Thymus (tissue), 11 donors: ENCODE results near the gene RABGAP1. TPM values are rescaled to one million over a fixed set of nuclear protein-coding genes. Genes with fewer than 3 reads are reported as not detected.

Source experiments
- DNase-seq, 9 donors: peaks; one replicate each; pipeline ENCODE4 v3.0.0-alpha.2; 2013; ENCODE audit warnings: low spot score in 9 of 9, low read depth in 6 of 9, missing footprints in 1 of 9
- H3K27ac ChIP-seq, 2 donors: one replicate each; pipeline ENCODE4 v1.5.1; 2013; ENCODE audit warnings: control low read depth in 1 of 2, low read depth in 1 of 2, low read length in 1 of 2, mild to moderate bottlenecking in 1 of 2, moderate library complexity in 1 of 2
- H3K27me3 ChIP-seq, 2 donors: one replicate each; pipeline ENCODE4 v1.5.1; 2013; ENCODE audit warnings: low read length in 1 of 2; ENCODE audit not compliant: control insufficient read depth in 2 of 2, insufficient read depth in 1 of 2
- H3K36me3 ChIP-seq, 2 donors: one replicate each; pipeline ENCODE4 v1.5.1; 2013; ENCODE audit warnings: low read length in 1 of 2, mild to moderate bottlenecking in 1 of 2, moderate library complexity in 1 of 2; ENCODE audit not compliant: control insufficient read depth in 2 of 2, insufficient read depth in 2 of 2
- H3K4me1 ChIP-seq, 2 donors: one replicate each; pipeline ENCODE4 v1.5.1; 2013; ENCODE audit warnings: low read length in 2 of 2; ENCODE audit not compliant: control insufficient read depth in 2 of 2, insufficient read depth in 2 of 2
- H3K4me3 ChIP-seq, 2 donors: one replicate each; pipeline ENCODE4 v1.5.1; 2013; ENCODE audit warnings: low read length in 2 of 2, control low read depth in 1 of 2, mild to moderate bottlenecking in 1 of 2
- H3K9me3 ChIP-seq, 2 donors: one replicate each; pipeline ENCODE4 v1.5.1; 2013; ENCODE audit warnings: low read length in 1 of 2, mild to moderate bottlenecking in 1 of 2; ENCODE audit not compliant: control insufficient read depth in 2 of 2, insufficient read depth in 1 of 2
- WGBS: extraction: QIAGEN DNeasy Blood & Tissue Kit; methylation state at CpG from one replicate; pipeline ENCODE4 v1.1.7; 2013; 5-methylcytosine and 5-hydroxymethylcytosine counted together
- polyA plus RNA-seq: library from polyadenylated mRNA; stranded (reverse); fragments of 200-250 nt; gene quantifications from one replicate; pipeline ENCODE4 v1.2.3, GENCODE V29; 2013
- total RNA-seq: library from RNA; stranded (reverse); fragments of 120-200 nt; gene quantifications from one replicate; pipeline ENCODE4 v1.2.4, GENCODE V29; 2013
- donor health status: healthy.

The RABGAP1 gene
- total and polyA plus RNA-seq, 2 donors = 17.4 to 18.1 TPM

DNA sequence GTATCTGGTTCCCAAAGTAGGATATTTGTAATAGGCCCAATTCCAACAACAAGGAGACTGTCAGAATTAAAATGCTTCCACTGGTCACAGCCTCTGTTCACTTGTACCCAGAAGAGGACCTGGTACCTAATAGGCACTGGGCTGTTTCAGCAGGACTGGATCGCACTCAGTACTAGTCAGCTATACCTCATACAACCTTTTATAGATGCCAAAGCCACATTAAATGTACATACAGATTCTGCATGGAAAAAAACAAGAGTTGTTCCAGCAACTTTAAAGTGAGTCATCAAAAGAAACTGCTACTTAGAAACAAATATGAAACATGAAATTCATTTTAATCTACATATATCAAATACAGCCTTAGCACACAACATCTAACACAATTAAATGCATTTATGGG is 180.1 kb downstream of the RABGAP1 start:
- 98% methylated on average over 1 of the region's 1 CpG for WGBS
- H3K27me3 ChIP-seq = no peaks in the 10 kb centered on the region
- H3K9me3 ChIP-seq = no peaks in the 10 kb centered on the region
- H3K4me3 ChIP-seq = no peak overlapping the region
- no peak for DNase-seq
- no peaks in the 10 kb centered on the region for H3K4me1 ChIP-seq
- H3K36me3 ChIP-seq = peaks cover 15 to 24% of the 10 kb centered on the region in 2 donors
- no peak overlapping the region for H3K27ac ChIP-seq

- no peak for DNase-seq
- Histone ChIP-seq H3K27ac (no peak overlapping the region), H3K36me3 (peaks cover 12 to 22% of the 10 kb centered on the region in 2 donors), H3K4me1 (no peaks in the 10 kb centered on the region), H3K4me3 (no peak overlapping the region), H3K27me3 (no peaks in the 10 kb centered on the region), H3K9me3 (no peaks in the 10 kb centered on the region)
- WGBS = 98% methylated on average over 3 of the region's 3 CpGs
These were observed 180.6 kb downstream of the RABGAP1 start for GRCh38 chr9:123121457-123121856.

- Histone ChIP-seq H3K27me3 (no peaks in the 10 kb centered on the region), H3K36me3 (peaks cover 19 to 54% of the 10 kb centered on the region in 2 donors), H3K4me3 (no peak overlapping the region), H3K27ac (no peak overlapping the region), H3K9me3 (no peaks in the 10 kb centered on the region), H3K4me1 (no peaks in the 10 kb centered on the region)
- DNase-seq = no peak
- WGBS = 96% methylated on average over 3 of the region's 3 CpGs
These were observed 186.8 kb downstream of the RABGAP1 start for GRCh38 chr9:123127512-123128075.

GRCh38 chr9:123128591-123128990 is 187.8 kb downstream of the RABGAP1 start:
- Histone ChIP-seq H3K27me3 (no peaks in the 10 kb centered on the region), H3K9me3 (no peaks in the 10 kb centered on the region), H3K27ac (no peak overlapping the region), H3K36me3 (peaks cover 21 to 57% of the 10 kb centered on the region in 2 donors), H3K4me3 (no peak overlapping the region), H3K4me1 (no peaks in the 10 kb centered on the region)
- 99% methylated on average over 4 of the region's 4 CpGs for WGBS
- no peak for DNase-seq

GRCh38 chr9:123129423-123129822 is 188.6 kb downstream of the RABGAP1 start:
- no peak for DNase-seq
- Histone ChIP-seq H3K27me3 (no peaks in the 10 kb centered on the region), H3K27ac (no peak overlapping the region), H3K4me3 (no peak overlapping the region), H3K36me3 (peaks cover 17 to 50% of the 10 kb centered on the region in 2 donors), H3K4me1 (no peaks in the 10 kb centered on the region), H3K9me3 (no peaks in the 10 kb centered on the region)
- whole genome bisulfite sequencing = 98% methylated on average over 1 of the region's 1 CpG

DNA sequence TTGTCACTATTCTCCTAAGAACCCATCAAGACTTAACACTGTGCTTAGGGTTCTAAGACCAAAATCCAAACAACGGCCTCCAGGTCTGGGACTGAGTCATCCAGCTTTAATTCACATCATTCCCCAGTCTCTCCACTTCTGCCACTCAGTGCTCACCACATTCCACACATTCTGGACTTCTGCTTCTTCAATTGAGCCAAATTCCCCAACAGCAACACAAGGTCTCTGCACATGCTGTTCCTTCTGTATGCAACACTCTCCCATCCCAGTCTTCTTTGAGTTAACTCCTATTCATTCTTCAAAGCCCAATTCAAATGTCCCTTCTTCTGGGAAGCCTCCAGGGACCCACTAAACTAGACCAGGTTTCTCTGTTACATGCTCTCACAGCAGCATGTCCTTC is 190.4 kb downstream of the RABGAP1 start:
- Histone ChIP-seq H3K9me3 (no peaks in the 10 kb centered on the region), H3K4me1 (no peaks in the 10 kb centered on the region), H3K27me3 (no peaks in the 10 kb centered on the region), H3K36me3 (peaks cover 17 to 53% of the 10 kb centered on the region in 2 donors), H3K27ac (no peak overlapping the region), H3K4me3 (no peak overlapping the region)
- 97% methylated on average over 1 of the region's 1 CpG for WGBS
- DNase-seq = no peak

- DNase-seq = no peak
- H3K4me1 ChIP-seq = no peaks in the 10 kb centered on the region
- no peaks in the 10 kb centered on the region for H3K9me3 ChIP-seq
- no peak overlapping the region for H3K27ac ChIP-seq
- H3K36me3 ChIP-seq = peaks cover 17 to 53% of the 10 kb centered on the region in 2 donors
- H3K4me3 ChIP-seq = no peak overlapping the region
- H3K27me3 ChIP-seq = no peaks in the 10 kb centered on the region
These were observed 191.2 kb downstream of the RABGAP1 start for GRCh38 chr9:123131993-123132392.

DNA sequence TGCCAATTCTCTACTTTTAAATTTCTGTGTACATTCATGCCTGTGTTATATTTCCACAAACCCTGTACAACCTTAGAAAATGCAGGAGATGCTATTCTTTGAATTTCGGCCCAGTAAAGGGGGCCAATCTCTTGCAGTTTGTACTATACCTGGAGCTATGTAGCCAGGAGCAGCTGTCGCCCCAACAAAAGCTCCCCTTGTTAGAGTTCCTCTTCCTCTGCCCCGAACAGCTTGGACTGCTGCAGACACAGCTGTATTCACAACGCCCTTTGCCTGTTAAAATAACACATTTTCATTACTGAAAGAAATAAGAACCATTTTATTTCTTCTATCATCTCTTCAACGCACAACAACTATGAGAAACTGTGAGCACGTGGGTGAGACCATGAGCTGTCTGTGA is 191.9 kb downstream of the RABGAP1 start:
- H3K27me3 ChIP-seq = no peaks in the 10 kb centered on the region
- 97% methylated on average over 6 of the region's 6 CpGs for WGBS

GRCh38 chr9:123135430-123135829 is 194.6 kb downstream of the RABGAP1 start:
- Histone ChIP-seq H3K4me1 (no peaks in the 10 kb centered on the region), H3K9me3 (no peaks in the 10 kb centered on the region), H3K27ac (no peak overlapping the region), H3K27me3 (no peaks in the 10 kb centered on the region), H3K4me3 (no peak overlapping the region), H3K36me3 (peaks cover 9 to 42% of the 10 kb centered on the region in 2 donors)
- DNase-seq = no peak
- 94% methylated on average over 5 of the region's 5 CpGs for whole genome bisulfite sequencing

More for the DNA sequence above, 191.9 kb downstream of the RABGAP1 start:
- Histone ChIP-seq H3K4me1 (no peaks in the 10 kb centered on the region), H3K36me3 (peaks cover 16 to 46% of the 10 kb centered on the region in 2 donors), H3K27ac (no peak overlapping the region), H3K9me3 (no peaks in the 10 kb centered on the region), H3K4me3 (no peak overlapping the region)
- no peak for DNase-seq
